ENCODE results near the gene MST1. TPM values are rescaled to one million over a fixed set of nuclear protein-coding genes. Genes with fewer than 3 reads are reported as not detected.

The MST1 gene
- total RNA-seq, 1 experiment from 2014 or later = 19.8 TPM

- H2AFZ ChIP-seq (ENCODE audit: low read length) = no peak overlapping the region
- no peak overlapping the region for H3K9ac ChIP-seq (ENCODE audit: low read length)
- no peaks in the 10 kb centered on the region for H3K79me2 ChIP-seq (ENCODE audit: low read length)
- no peaks in the 10 kb centered on the region for H4K20me1 ChIP-seq (ENCODE audit: insufficient read depth, low read depth, low read length)
- no peaks in the 10 kb centered on the region for H3K27me3 ChIP-seq (ENCODE audit: low read length)
- DNase-seq = no peak
- H3K4me1 ChIP-seq (ENCODE audit: low read length) = no peaks in the 10 kb centered on the region
- no peaks in the 10 kb centered on the region for H3K9me3 ChIP-seq (ENCODE audit: low read length)
- no peaks in the 10 kb centered on the region for H3K36me3 ChIP-seq (ENCODE audit: insufficient read depth, low read length)
- H3K9me2 ChIP-seq (replicated peaks; ENCODE audit: insufficient read depth, low read length) = no peaks in the 10 kb centered on the region
- H3K27ac ChIP-seq (ENCODE audit: low read length) = no peak overlapping the region
- no peak overlapping the region for H3K4me2 ChIP-seq (ENCODE audit: low read depth, low read length, poor library complexity, severe bottlenecking)
- no peak overlapping the region for H3K4me3 ChIP-seq (ENCODE audit: low read length)
These were observed 17.8 kb upstream of the MST1 start for GRCh38 chr3:49707113-49707480.

- no peaks in the 10 kb centered on the region for H3K27me3 ChIP-seq (ENCODE audit: low read length)
- no peaks in the 10 kb centered on the region for H3K36me3 ChIP-seq (ENCODE audit: insufficient read depth, low read length)
- no peaks in the 10 kb centered on the region for H3K4me1 ChIP-seq (ENCODE audit: low read length)
- no peaks in the 10 kb centered on the region for H4K20me1 ChIP-seq (ENCODE audit: insufficient read depth, low read depth, low read length)
- H3K9me2 ChIP-seq (replicated peaks; ENCODE audit: insufficient read depth, low read length) = no peaks in the 10 kb centered on the region
- H3K27ac ChIP-seq (ENCODE audit: low read length) = no peak overlapping the region
- no peak for DNase-seq
- H3K4me3 ChIP-seq (ENCODE audit: low read length) = no peak overlapping the region
- H3K9me3 ChIP-seq (ENCODE audit: low read length) = no peaks in the 10 kb centered on the region
- H3K9ac ChIP-seq (ENCODE audit: low read length) = no peak overlapping the region
- H2AFZ ChIP-seq (ENCODE audit: low read length) = no peak overlapping the region
- no peaks in the 10 kb centered on the region for H3K79me2 ChIP-seq (ENCODE audit: low read length)
- no peak overlapping the region for H3K4me2 ChIP-seq (ENCODE audit: low read depth, low read length, poor library complexity, severe bottlenecking)
These were observed 17.3 kb upstream of the MST1 start for GRCh38 chr3:49706456-49707112.

GRCh38 chr3:49705390-49705960, 16.2 kb upstream of the MST1 start:
- no peak overlapping the region for H2AFZ ChIP-seq (ENCODE audit: low read length)
- no peak overlapping the region for H3K4me2 ChIP-seq (ENCODE audit: low read depth, low read length, poor library complexity, severe bottlenecking)
- no peak overlapping the region for H3K27ac ChIP-seq (ENCODE audit: low read length)
- H4K20me1 ChIP-seq (ENCODE audit: insufficient read depth, low read depth, low read length) = no peaks in the 10 kb centered on the region
- H3K9me3 ChIP-seq (ENCODE audit: low read length) = no peaks in the 10 kb centered on the region
- H3K9ac ChIP-seq (ENCODE audit: low read length) = no peak overlapping the region
- H3K27me3 ChIP-seq (ENCODE audit: low read length) = no peaks in the 10 kb centered on the region
- H3K4me1 ChIP-seq (ENCODE audit: low read length) = no peaks in the 10 kb centered on the region
- H3K79me2 ChIP-seq (ENCODE audit: low read length) = no peaks in the 10 kb centered on the region
- no peak overlapping the region for H3K4me3 ChIP-seq (ENCODE audit: low read length)
- no peaks in the 10 kb centered on the region for H3K36me3 ChIP-seq (ENCODE audit: insufficient read depth, low read length)
- DNase-seq = no peak
- no peaks in the 10 kb centered on the region for H3K9me2 ChIP-seq (replicated peaks; ENCODE audit: insufficient read depth, low read length)

GRCh38 chr3:49704629-49705028, 15.4 kb upstream of the MST1 start:
- Histone ChIP-seq H3K4me3 (ENCODE audit: low read length) (no peak overlapping the region), H3K9me3 (ENCODE audit: low read length) (no peaks in the 10 kb centered on the region), H3K27ac (ENCODE audit: low read length) (no peak overlapping the region), H4K20me1 (ENCODE audit: insufficient read depth, low read depth, low read length) (no peaks in the 10 kb centered on the region), H3K36me3 (ENCODE audit: insufficient read depth, low read length) (no peaks in the 10 kb centered on the region), H2AFZ (ENCODE audit: low read length) (no peak overlapping the region), H3K9ac (ENCODE audit: low read length) (no peak overlapping the region), H3K27me3 (ENCODE audit: low read length) (no peaks in the 10 kb centered on the region), H3K4me2 (ENCODE audit: low read depth, low read length, poor library complexity, severe bottlenecking) (no peak overlapping the region), H3K79me2 (ENCODE audit: low read length) (no peaks in the 10 kb centered on the region), H3K4me1 (ENCODE audit: low read length) (no peaks in the 10 kb centered on the region), H3K9me2 (replicated peaks; ENCODE audit: insufficient read depth, low read length) (no peaks in the 10 kb centered on the region)
- no peak for DNase-seq

- Histone ChIP-seq H3K9me2 (replicated peaks; ENCODE audit: insufficient read depth, low read length) (no peaks in the 10 kb centered on the region), H3K9ac (ENCODE audit: low read length) (no peak overlapping the region), H3K4me2 (ENCODE audit: low read depth, low read length, poor library complexity, severe bottlenecking) (no peak overlapping the region), H3K9me3 (ENCODE audit: low read length) (no peaks in the 10 kb centered on the region), H3K79me2 (ENCODE audit: low read length) (no peaks in the 10 kb centered on the region), H4K20me1 (ENCODE audit: insufficient read depth, low read depth, low read length) (no peaks in the 10 kb centered on the region), H3K27ac (ENCODE audit: low read length) (no peak overlapping the region), H3K4me3 (ENCODE audit: low read length) (no peak overlapping the region), H3K36me3 (ENCODE audit: insufficient read depth, low read length) (no peaks in the 10 kb centered on the region), H3K4me1 (ENCODE audit: low read length) (no peaks in the 10 kb centered on the region), H3K27me3 (ENCODE audit: low read length) (no peaks in the 10 kb centered on the region), H2AFZ (ENCODE audit: low read length) (no peak overlapping the region)
- no peak for DNase-seq
These were observed 14.7 kb upstream of the MST1 start for GRCh38 chr3:49703956-49704355.

GRCh38 chr3:49703443-49703927, 14.2 kb upstream of the MST1 start:
- Histone ChIP-seq H4K20me1 (ENCODE audit: insufficient read depth, low read depth, low read length) (no peaks in the 10 kb centered on the region), H3K9ac (ENCODE audit: low read length) (no peak overlapping the region), H2AFZ (ENCODE audit: low read length) (no peak overlapping the region), H3K27ac (ENCODE audit: low read length) (no peak overlapping the region), H3K9me3 (ENCODE audit: low read length) (no peaks in the 10 kb centered on the region), H3K4me2 (ENCODE audit: low read depth, low read length, poor library complexity, severe bottlenecking) (no peak overlapping the region), H3K4me1 (ENCODE audit: low read length) (no peaks in the 10 kb centered on the region), H3K9me2 (replicated peaks; ENCODE audit: insufficient read depth, low read length) (no peaks in the 10 kb centered on the region), H3K36me3 (ENCODE audit: insufficient read depth, low read length) (no peaks in the 10 kb centered on the region), H3K79me2 (ENCODE audit: low read length) (no peaks in the 10 kb centered on the region), H3K27me3 (ENCODE audit: low read length) (no peaks in the 10 kb centered on the region), H3K4me3 (ENCODE audit: low read length) (no peak overlapping the region)
- DNase-seq = peak; percentile 87

- H3K36me3 ChIP-seq (ENCODE audit: insufficient read depth, low read length) = no peaks in the 10 kb centered on the region
These were observed 13.4 kb upstream of the MST1 start for GRCh38 chr3:49702672-49703071.

GRCh38 chr3:49701388-49702077, 12.3 kb upstream of the MST1 start:
- Histone ChIP-seq H3K4me3 (ENCODE audit: low read length) (no peak overlapping the region), H3K4me1 (ENCODE audit: low read length) (no peaks in the 10 kb centered on the region), H3K9me2 (replicated peaks; ENCODE audit: insufficient read depth, low read length) (no peaks in the 10 kb centered on the region), H3K9ac (ENCODE audit: low read length) (no peak overlapping the region), H3K27me3 (ENCODE audit: low read length) (no peaks in the 10 kb centered on the region), H3K79me2 (ENCODE audit: low read length) (no peaks in the 10 kb centered on the region), H4K20me1 (ENCODE audit: insufficient read depth, low read depth, low read length) (no peaks in the 10 kb centered on the region), H3K36me3 (ENCODE audit: insufficient read depth, low read length) (no peaks in the 10 kb centered on the region), H3K9me3 (ENCODE audit: low read length) (no peaks in the 10 kb centered on the region), H3K27ac (ENCODE audit: low read length) (no peak overlapping the region), H2AFZ (ENCODE audit: low read length) (no peak overlapping the region), H3K4me2 (ENCODE audit: low read depth, low read length, poor library complexity, severe bottlenecking) (no peak overlapping the region)
- DNase-seq = peak; percentile 65

More at GRCh38 chr3:49702672-49703071, 13.4 kb upstream of the MST1 start:
- no peaks in the 10 kb centered on the region for H3K4me1 ChIP-seq (ENCODE audit: low read length)
- no peak overlapping the region for H3K27ac ChIP-seq (ENCODE audit: low read length)
- H3K79me2 ChIP-seq (ENCODE audit: low read length) = no peaks in the 10 kb centered on the region
- no peak overlapping the region for H2AFZ ChIP-seq (ENCODE audit: low read length)
- no peak overlapping the region for H3K9ac ChIP-seq (ENCODE audit: low read length)
- no peaks in the 10 kb centered on the region for H4K20me1 ChIP-seq (ENCODE audit: insufficient read depth, low read depth, low read length)
- DNase-seq = no peak
- no peaks in the 10 kb centered on the region for H3K9me2 ChIP-seq (replicated peaks; ENCODE audit: insufficient read depth, low read length)
- no peaks in the 10 kb centered on the region for H3K9me3 ChIP-seq (ENCODE audit: low read length)
- no peak overlapping the region for H3K4me3 ChIP-seq (ENCODE audit: low read length)
- H3K4me2 ChIP-seq (ENCODE audit: low read depth, low read length, poor library complexity, severe bottlenecking) = no peak overlapping the region
- no peaks in the 10 kb centered on the region for H3K27me3 ChIP-seq (ENCODE audit: low read length)
